Stomach smooth muscle (tissue), 2 donors: ENCODE measurements around the gene RRP9.
"Not testable (repeated sequence)": the region's sequence is repeated elsewhere in the genome, so short reads cannot be mapped to it uniquely, and the experiment has no call there.

ENCODE experiments used
- H3K27ac ChIP-seq: one replicate; pipeline ENCODE4 v1.7.0; 2013; ENCODE audit warnings: mild to moderate bottlenecking, low read length, inconsistent platforms
- H3K27me3 ChIP-seq, 2 donors: one replicate each; pipeline ENCODE4 v1.7.0; 2013; ENCODE audit warnings: low read length in 2 of 2; ENCODE audit not compliant: insufficient read depth in 2 of 2, control insufficient read depth in 1 of 2
- H3K36me3 ChIP-seq, 2 donors: one replicate each; pipeline ENCODE4 v1.7.0; 2013; ENCODE audit warnings: low read length in 2 of 2; ENCODE audit not compliant: control insufficient read depth in 2 of 2, insufficient read depth in 2 of 2
- H3K4me1 ChIP-seq: one replicate; pipeline ENCODE4 v1.7.0; 2013; ENCODE audit warnings: low read length; ENCODE audit not compliant: control insufficient read depth, insufficient read depth
- H3K4me3 ChIP-seq, 2 donors: one replicate each; pipeline ENCODE4 v1.7.0; 2013; ENCODE audit warnings: low read length in 2 of 2
- H3K9ac ChIP-seq, 2 donors: one replicate each; pipeline ENCODE4 v1.7.0; 2013; ENCODE audit warnings: low read length in 2 of 2, mild to moderate bottlenecking in 1 of 2
- H3K9me3 ChIP-seq, 2 donors: one replicate each; pipeline ENCODE4 v1.7.0; 2013; ENCODE audit warnings: low read length in 2 of 2; ENCODE audit not compliant: control insufficient read depth in 2 of 2
- donor health status: healthy.
- donor health status: Pancreatic carcinoma.

The RRP9 gene

GRCh38 chr3:51941798-51942602 lies at the start of gene RRP9, which contains the start of gene PARP3:
Gene RRP9, minus strand, starts transcription at chr3:51941904. Its CDS starts 37 bp downstream, at chr3:51941867.
Gene PARP3, plus strand, starts transcription at chr3:51942363. Its CDS starts 993 bp downstream, at chr3:51943356.
- peaks cover 8 to 17% of the 10 kb centered on the region in 2 donors for H3K36me3 ChIP-seq

GRCh38 chr3:51990501-51990971 lies 48.8 kb upstream of the RRP9 start:
- Histone ChIP-seq H3K36me3 (peaks cover 14% of the 10 kb centered on the region in 2 donors), H3K4me1 (peaks cover 18% of the 10 kb centered on the region)
- not testable (repeated sequence) for H3K9ac ChIP-seq, H3K27me3 ChIP-seq, H3K9me3 ChIP-seq, H3K4me3 ChIP-seq, H3K27ac ChIP-seq

More at GRCh38 chr3:51941798-51942602, at the start of gene RRP9, which contains the start of gene PARP3:
- H3K4me1 ChIP-seq: peaks cover 26% of the 10 kb centered on the region
- H3K9me3 ChIP-seq: no peaks in the 10 kb centered on the region
- peak within 1 kb of the TSS; percentile 98 to 100 for H3K9ac ChIP-seq
- no peaks in the 10 kb centered on the region for H3K27me3 ChIP-seq
- H3K27ac ChIP-seq: peak within 1 kb of the TSS; percentile 96
- H3K4me3 ChIP-seq: peak within 1 kb of the TSS; percentile 86 to 87

GRCh38 chr3:51988286-51989146 lies 46.8 kb upstream of the RRP9 start:
- H3K9ac ChIP-seq: no peak overlapping the region
- peaks cover 16% of the 10 kb centered on the region for H3K4me1 ChIP-seq
- no peak overlapping the region for H3K27ac ChIP-seq
- peaks cover 3 to 6% of the 10 kb centered on the region in 2 donors for H3K36me3 ChIP-seq
- H3K27me3 ChIP-seq: no peaks in the 10 kb centered on the region
- H3K9me3 ChIP-seq: no peaks in the 10 kb centered on the region
- H3K4me3 ChIP-seq: no peak overlapping the region

- H3K9me3 ChIP-seq: no peaks in the 10 kb centered on the region
- no peak overlapping the region for H3K4me3 ChIP-seq
- no peak overlapping the region for H3K9ac ChIP-seq
- peaks cover 3 to 4% of the 10 kb centered on the region in 2 donors for H3K36me3 ChIP-seq
- peaks cover 22% of the 10 kb centered on the region for H3K4me1 ChIP-seq
- H3K27ac ChIP-seq: no peak overlapping the region
- no peaks in the 10 kb centered on the region for H3K27me3 ChIP-seq
Measured at GRCh38 chr3:51987568-51987967, 45.9 kb upstream of the RRP9 start.

GRCh38 chr3:51986010-51986947 lies 44.6 kb upstream of the RRP9 start:
- Histone ChIP-seq H3K9ac (peak overlapping the region in 1 of 2 donors; percentile 29), H3K36me3 (no peaks in the 10 kb centered on the region), H3K27me3 (no peaks in the 10 kb centered on the region), H3K4me1 (peaks cover 30% of the 10 kb centered on the region), H3K9me3 (no peaks in the 10 kb centered on the region), H3K27ac (no peak overlapping the region), H3K4me3 (no peak overlapping the region)

GRCh38 chr3:51985063-51985462 lies 43.4 kb upstream of the RRP9 start:
- Histone ChIP-seq H3K36me3 (no peaks in the 10 kb centered on the region), H3K9ac (no peak overlapping the region), H3K27me3 (no peaks in the 10 kb centered on the region), H3K9me3 (no peaks in the 10 kb centered on the region), H3K4me1 (peaks cover 32% of the 10 kb centered on the region), H3K4me3 (no peak overlapping the region), H3K27ac (no peak overlapping the region)

GRCh38 chr3:51984269-51984647 lies 42.6 kb upstream of the RRP9 start:
- Histone ChIP-seq H3K9ac (peak overlapping the region; percentile 79 to 84), H3K27ac (peak overlapping the region; percentile 93), H3K9me3 (no peaks in the 10 kb centered on the region), H3K36me3 (no peaks in the 10 kb centered on the region), H3K4me3 (no peak overlapping the region), H3K27me3 (no peaks in the 10 kb centered on the region), H3K4me1 (peaks cover 26% of the 10 kb centered on the region)

GRCh38 chr3:51983578-51984268 lies 42.0 kb upstream of the RRP9 start:
- H3K4me1 ChIP-seq: peaks cover 26% of the 10 kb centered on the region
- H3K27me3 ChIP-seq: no peaks in the 10 kb centered on the region
- peak overlapping the region; percentile 79 to 84 for H3K9ac ChIP-seq
- H3K9me3 ChIP-seq: no peaks in the 10 kb centered on the region
- no peaks in the 10 kb centered on the region for H3K36me3 ChIP-seq
- peak overlapping the region; percentile 84 to 95 for H3K4me3 ChIP-seq
- peak overlapping the region; percentile 93 for H3K27ac ChIP-seq

GRCh38 chr3:51982838-51983577 lies 41.3 kb upstream of the RRP9 start, which contains the start of gene ACY1:
Gene ACY1, plus strand, starts transcription at chr3:51983535. Its CDS starts 530 bp downstream, at chr3:51984065.
- H3K4me3 ChIP-seq: peak within 1 kb of the TSS; percentile 84 to 95
- H3K9me3 ChIP-seq: no peaks in the 10 kb centered on the region
- H3K4me1 ChIP-seq: peaks cover 26% of the 10 kb centered on the region
- no peaks in the 10 kb centered on the region for H3K27me3 ChIP-seq
- H3K36me3 ChIP-seq: no peaks in the 10 kb centered on the region
- H3K27ac ChIP-seq: peak within 1 kb of the TSS; percentile 93
- H3K9ac ChIP-seq: peak within 1 kb of the TSS; percentile 79 to 84
